ENCODE measurements around the gene IPO11.
"Not testable (repeated sequence)": the region's sequence is repeated elsewhere in the genome, so short reads cannot be mapped to it uniquely, and the experiment has no call there.

The IPO11 gene

DNA sequence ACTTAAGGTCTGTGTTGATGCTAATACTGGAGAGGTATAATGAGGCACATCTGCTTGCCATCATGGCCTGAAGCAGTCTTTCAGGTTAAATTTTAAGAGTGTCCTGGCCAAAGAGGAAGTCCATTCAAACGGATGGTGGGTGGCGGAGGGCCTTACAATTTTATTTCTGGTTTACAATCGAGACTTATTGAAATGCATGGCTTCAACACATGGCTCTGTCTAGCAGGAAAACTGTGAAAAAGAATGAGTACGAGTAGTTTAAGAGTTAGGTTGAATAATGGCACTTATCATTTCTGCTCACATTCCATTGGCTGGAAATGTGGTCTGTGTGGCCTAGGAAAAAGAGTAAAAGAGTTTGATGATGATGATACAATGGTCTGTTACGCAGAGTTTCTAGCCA is 208.2 kb downstream of the IPO11 start:
- H3K9ac ChIP-seq = no peak overlapping the region
- no peak overlapping the region for H3K27ac ChIP-seq
- no peaks in the 10 kb centered on the region for H4K20me1 ChIP-seq (ENCODE audit: insufficient read depth)
- no peaks in the 10 kb centered on the region for H3K79me2 ChIP-seq (ENCODE audit: insufficient read depth, low read depth)
- peaks cover 24% of the 10 kb centered on the region for H3K4me1 ChIP-seq (ENCODE audit: low read depth, poor library complexity, severe bottlenecking)
- H3K4me2 ChIP-seq = no peak overlapping the region
- H3K4me3 ChIP-seq (IDR thresholded peaks at IDR 0.05; ENCODE audit: insufficient read depth, low read depth, low read length) = no peak overlapping the region
- no peaks in the 10 kb centered on the region for H3K27me3 ChIP-seq (ENCODE audit: insufficient read depth, low read depth)
- no peaks in the 10 kb centered on the region for H3K36me3 ChIP-seq (ENCODE audit: insufficient read depth)
- H2AFZ ChIP-seq (ENCODE audit: low read depth) = no peak overlapping the region
- TF ChIP-seq CTCF (conservative IDR thresholded peaks at IDR 0.05; ENCODE audit: low read depth, low read length) = no peak

- H2AFZ ChIP-seq (ENCODE audit: low read depth) = no peak overlapping the region
- no peaks in the 10 kb centered on the region for H3K27me3 ChIP-seq (ENCODE audit: insufficient read depth, low read depth)
- no peak overlapping the region for H3K4me3 ChIP-seq (IDR thresholded peaks at IDR 0.05; ENCODE audit: insufficient read depth, low read depth, low read length)
- H3K9ac ChIP-seq = no peak overlapping the region
- no peak overlapping the region for H3K4me2 ChIP-seq
- H3K27ac ChIP-seq = no peak overlapping the region
- peaks cover 22% of the 10 kb centered on the region for H3K4me1 ChIP-seq (ENCODE audit: low read depth, poor library complexity, severe bottlenecking)
- H3K36me3 ChIP-seq (ENCODE audit: insufficient read depth) = no peaks in the 10 kb centered on the region
- no peak for TF ChIP-seq CTCF (conservative IDR thresholded peaks at IDR 0.05; ENCODE audit: low read depth, low read length)
- H3K79me2 ChIP-seq (ENCODE audit: insufficient read depth, low read depth) = no peaks in the 10 kb centered on the region
- no peaks in the 10 kb centered on the region for H4K20me1 ChIP-seq (ENCODE audit: insufficient read depth)
These were observed 208.7 kb downstream of the IPO11 start for GRCh38 chr5:62621280-62621679.

- no peaks in the 10 kb centered on the region for H3K36me3 ChIP-seq (ENCODE audit: insufficient read depth)
- no peak overlapping the region for H3K4me3 ChIP-seq (IDR thresholded peaks at IDR 0.05; ENCODE audit: insufficient read depth, low read depth, low read length)
- H3K9ac ChIP-seq = no peak overlapping the region
- no peak overlapping the region for H2AFZ ChIP-seq (ENCODE audit: low read depth)
- no peaks in the 10 kb centered on the region for H4K20me1 ChIP-seq (ENCODE audit: insufficient read depth)
- no peak overlapping the region for H3K4me2 ChIP-seq
- no peak overlapping the region for H3K27ac ChIP-seq
- no peaks in the 10 kb centered on the region for H3K27me3 ChIP-seq (ENCODE audit: insufficient read depth, low read depth)
- TF ChIP-seq CTCF (conservative IDR thresholded peaks at IDR 0.05; ENCODE audit: low read depth, low read length) = no peak
- H3K79me2 ChIP-seq (ENCODE audit: insufficient read depth, low read depth) = no peaks in the 10 kb centered on the region
- peaks cover 2% of the 10 kb centered on the region for H3K4me1 ChIP-seq (ENCODE audit: low read depth, poor library complexity, severe bottlenecking)
These were observed 210.7 kb downstream of the IPO11 start for GRCh38 chr5:62623271-62623670.

DNA sequence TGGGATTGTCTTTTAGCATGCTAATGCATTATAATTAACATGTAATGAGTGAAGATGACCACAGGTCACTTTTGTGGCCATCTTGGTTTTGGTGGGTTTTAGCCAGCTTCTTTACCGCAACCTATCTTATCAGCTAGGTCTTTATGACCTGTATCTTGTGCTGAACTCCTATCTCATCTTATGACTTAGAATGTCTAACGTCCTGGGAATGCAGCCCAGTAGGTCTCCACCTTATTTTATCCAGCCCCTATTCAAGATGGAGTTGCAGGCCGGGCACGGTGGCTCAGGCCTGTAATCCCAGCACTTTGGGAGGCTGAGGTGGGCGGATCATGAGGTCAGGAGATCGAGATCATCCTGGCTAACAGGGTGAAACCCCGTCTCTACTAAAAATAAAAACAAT is 211.9 kb downstream of the IPO11 start:
- not testable (repeated sequence) for H3K4me1 ChIP-seq (ENCODE audit: low read depth, poor library complexity, severe bottlenecking); H3K79me2 ChIP-seq (ENCODE audit: insufficient read depth, low read depth); H3K4me2 ChIP-seq; H3K9ac ChIP-seq; H3K36me3 ChIP-seq (ENCODE audit: insufficient read depth); H2AFZ ChIP-seq (ENCODE audit: low read depth); H3K27me3 ChIP-seq (ENCODE audit: insufficient read depth, low read depth); H4K20me1 ChIP-seq (ENCODE audit: insufficient read depth); H3K27ac ChIP-seq; H3K4me3 ChIP-seq (IDR thresholded peaks at IDR 0.05; ENCODE audit: insufficient read depth, low read depth, low read length)

DNA sequence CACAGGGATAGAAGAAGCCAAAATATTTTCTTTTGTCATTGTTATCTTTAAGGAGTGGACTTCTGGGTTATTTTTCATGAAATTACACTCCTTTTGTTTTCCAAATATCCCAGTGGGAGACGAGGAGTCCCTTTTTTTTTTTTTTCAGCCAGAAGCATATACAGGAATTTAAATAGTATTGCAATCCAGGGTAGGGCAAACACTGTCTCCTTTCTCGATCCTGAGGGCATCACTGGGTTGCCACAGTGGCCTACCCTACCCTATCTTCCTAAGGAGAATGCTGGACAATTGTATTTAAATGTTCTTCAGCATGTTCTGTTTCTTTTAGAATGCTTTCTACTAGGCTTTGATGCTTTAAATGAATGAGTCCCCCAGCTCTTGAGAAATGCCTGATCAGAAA is 214.0 kb downstream of the IPO11 start:
- no peak overlapping the region for H3K27ac ChIP-seq
- H3K4me2 ChIP-seq = no peak overlapping the region
- H2AFZ ChIP-seq (ENCODE audit: low read depth) = no peak overlapping the region
- no peaks in the 10 kb centered on the region for H3K4me1 ChIP-seq (ENCODE audit: low read depth, poor library complexity, severe bottlenecking)
- no peak overlapping the region for H3K9ac ChIP-seq
- H3K36me3 ChIP-seq (ENCODE audit: insufficient read depth) = no peaks in the 10 kb centered on the region
- no peaks in the 10 kb centered on the region for H4K20me1 ChIP-seq (ENCODE audit: insufficient read depth)
- TF ChIP-seq CTCF (conservative IDR thresholded peaks at IDR 0.05; ENCODE audit: low read depth, low read length) = no peak
- H3K79me2 ChIP-seq (ENCODE audit: insufficient read depth, low read depth) = no peaks in the 10 kb centered on the region
- H3K27me3 ChIP-seq (ENCODE audit: insufficient read depth, low read depth) = no peaks in the 10 kb centered on the region
- H3K4me3 ChIP-seq (IDR thresholded peaks at IDR 0.05; ENCODE audit: insufficient read depth, low read depth, low read length) = no peak overlapping the region
